ENCODE measurements around the gene ITPR3.
"Not testable (repeated sequence)": the region's sequence is repeated elsewhere in the genome, so short reads cannot be mapped to it uniquely, and the experiment has no call there.

Gene ITPR3

GRCh38 chr6:33616113-33616512 lies 5.0 kb upstream of the ITPR3 start:
- DNase-seq: no peak

- DNase-seq: no peak
These were observed 4.2 kb upstream of the ITPR3 start for GRCh38 chr6:33616913-33617312.

- no peak for DNase-seq
These were observed 1.8 kb upstream of the ITPR3 start for GRCh38 chr6:33619166-33619840.

GRCh38 chr6:33620158-33620855 lies 815 bp upstream of the ITPR3 start:
- DNase-seq: peak; percentile 62

- no peak for DNase-seq
These were observed 728 bp downstream of the ITPR3 start for GRCh38 chr6:33621711-33622388.

- no peak for DNase-seq
These were observed 1.6 kb downstream of the ITPR3 start for GRCh38 chr6:33622456-33623431.

GRCh38 chr6:33623895-33624381 lies 2.8 kb downstream of the ITPR3 start:
- DNase-seq: no peak

- DNase-seq: no peak
These were observed 3.7 kb downstream of the ITPR3 start for GRCh38 chr6:33624856-33625255.

GRCh38 chr6:33627876-33628275 lies 6.8 kb downstream of the ITPR3 start:
- no peak for DNase-seq

- no peak for DNase-seq
These were observed 7.4 kb downstream of the ITPR3 start for GRCh38 chr6:33628401-33628964.

- DNase-seq: no peak
These were observed 8.9 kb downstream of the ITPR3 start for GRCh38 chr6:33630014-33630413.

- DNase-seq: not testable (repeated sequence)
These were observed 10.4 kb downstream of the ITPR3 start for GRCh38 chr6:33631521-33631920.

- no peak for DNase-seq
These were observed 10.9 kb downstream of the ITPR3 start for GRCh38 chr6:33631971-33632557.

GRCh38 chr6:33632558-33633039 lies 11.5 kb downstream of the ITPR3 start:
- peak; percentile 31 for DNase-seq

GRCh38 chr6:33633084-33633461 lies 12.0 kb downstream of the ITPR3 start:
- DNase-seq: no peak

GRCh38 chr6:33633462-33634158 lies 12.5 kb downstream of the ITPR3 start:
- peak; percentile 75 for DNase-seq

GRCh38 chr6:33634161-33634727 lies 13.1 kb downstream of the ITPR3 start:
- peak; percentile 38 for DNase-seq

- no peak for DNase-seq
These were observed 13.8 kb downstream of the ITPR3 start for GRCh38 chr6:33634946-33635345.

- no peak for DNase-seq
These were observed 15.5 kb downstream of the ITPR3 start for GRCh38 chr6:33636655-33637054.

- no peak for DNase-seq
These were observed 17.4 kb downstream of the ITPR3 start for GRCh38 chr6:33638556-33638955.

- DNase-seq: peak; percentile 10
These were observed 18.4 kb downstream of the ITPR3 start for GRCh38 chr6:33639559-33639958.
